Kidney (tissue), 14 donors: Measurements from ENCODE around the gene HERC4. TPM values are rescaled to one million over a fixed set of nuclear protein-coding genes. Genes with fewer than 3 reads are reported as not detected.

Experiments
- DNase-seq, 5 donors: peaks; one replicate each; pipeline ENCODE4 v3.0.0-alpha.2; 2013 to 2020
- FAIRE-seq: peaks from 2 replicates; lab custom pipeline; 2012; peaks lifted over from hg19 to GRCh38; lab: Jason Lieb, UNC
- H3K27ac ChIP-seq, 2 donors: one replicate each; pipeline ENCODE4 v1.7.0; 2013; ENCODE audit warnings: low read depth in 2 of 2, low read length in 2 of 2, inconsistent platforms in 1 of 2
- H3K27me3 ChIP-seq: one replicate; pipeline ENCODE4 v1.7.1; 2013; ENCODE audit warnings: low read length, inconsistent platforms; ENCODE audit not compliant: control insufficient read depth, insufficient read depth
- H3K36me3 ChIP-seq, 3 donors: one replicate each; pipeline versions ENCODE4 v1.7.0 to v1.7.1; 2013; ENCODE audit warnings: low read length in 3 of 3, control low read depth in 1 of 3, inconsistent platforms in 1 of 3; ENCODE audit not compliant: insufficient read depth in 3 of 3, control insufficient read depth in 2 of 3
- H3K4me1 ChIP-seq, 3 donors: one replicate each; pipeline versions ENCODE4 v1.7.0 to v1.7.1; 2013; ENCODE audit warnings: low read length in 3 of 3, inconsistent platforms in 1 of 3, low read depth in 1 of 3; ENCODE audit not compliant: control insufficient read depth in 2 of 3, insufficient read depth in 2 of 3
- H3K4me3 ChIP-seq, 3 donors: one replicate each; pipeline versions ENCODE4 v1.7.0 to v1.8.1; 2013; ENCODE audit warnings: low read length in 3 of 3, control low read depth in 1 of 3, inconsistent platforms in 1 of 3
- H3K9ac ChIP-seq, 3 donors: one replicate each; pipeline versions ENCODE4 v1.7.0 to v1.7.1; 2013; ENCODE audit warnings: low read length in 3 of 3, control low read depth in 1 of 3, inconsistent platforms in 1 of 3
- H3K9me3 ChIP-seq, 3 donors: one replicate each; pipeline versions ENCODE4 v1.7.0 to v1.7.1; 2013; ENCODE audit warnings: low read length in 3 of 3, control low read depth in 1 of 3, inconsistent platforms in 1 of 3; ENCODE audit not compliant: control insufficient read depth in 2 of 3, insufficient read depth in 1 of 3
- intact Hi-C: fragments of 100-400 bp; cut with DNase I; formaldehyde crosslinking; loops from one replicate; pipeline ENCODE4 v1.11.1; 2022
- polyA plus RNA-seq: library from polyadenylated mRNA; stranded (reverse); fragments of 350-450 nt; fragmentation: Illumina TruSeq; extraction: RNeasy Lipid Tissue Mini Kit (QIAGEN cat#74804); gene quantifications from one replicate; pipeline ENCODE4 v1.2.3, GENCODE V29; 2014; ENCODE audit warnings: low read depth, low replicate concordance; ENCODE audit not compliant: insufficient read depth
- total RNA-seq: library from RNA; stranded (reverse); fragmentation: NEBNext Ultra II Directional; extraction: Animal tissue kit (Norgen Biotek cat#: 25700); gene quantifications from one replicate; pipeline ENCODE4 v1.2.1, GENCODE V29; 2021
- TF ChIP-seq, protein P1 (sequence below): IDR thresholded peaks from 3 replicates; pipeline ENCODE4 v1.5.1; 2012; ENCODE audit warnings: mild to moderate bottlenecking, moderate library complexity, borderline replicate concordance; ENCODE audit not compliant: insufficient read depth; ENCODE audit errors: extremely low read depth
- donor health status: control.
- donor health status: control.
- donor health status: control.
- donor health status: control.
- donor health status: control.
- donor health status: DM: yes; HTN: yes; CAD: no.
- donor health status: Normal renal cell carcinoma (clear cell type).

The HERC4 gene
- total and polyA plus RNA-seq, 2 donors from 2014 or later: 13.3 to 47.1 TPM

DNA sequence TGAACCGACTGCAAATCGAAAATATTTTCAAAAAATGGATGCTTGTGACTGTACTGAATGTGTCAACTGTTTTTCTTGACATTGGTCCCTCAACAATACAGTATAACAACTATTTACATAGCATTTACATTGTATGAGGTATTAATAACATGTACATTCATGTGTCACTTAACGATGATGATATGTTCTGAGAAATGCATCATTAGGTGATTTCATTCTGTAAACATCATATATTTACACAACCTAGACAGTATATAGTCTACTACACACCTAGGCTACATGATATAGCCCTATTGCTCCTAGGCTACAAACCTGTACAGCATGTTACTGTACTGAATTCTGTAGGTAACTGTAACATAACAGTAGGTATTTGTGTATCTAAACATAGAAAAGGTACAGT, 150.9 kb downstream of the HERC4 start:
- H3K4me3 ChIP-seq: no peak overlapping the region
- TF ChIP-seq, protein P1, sequence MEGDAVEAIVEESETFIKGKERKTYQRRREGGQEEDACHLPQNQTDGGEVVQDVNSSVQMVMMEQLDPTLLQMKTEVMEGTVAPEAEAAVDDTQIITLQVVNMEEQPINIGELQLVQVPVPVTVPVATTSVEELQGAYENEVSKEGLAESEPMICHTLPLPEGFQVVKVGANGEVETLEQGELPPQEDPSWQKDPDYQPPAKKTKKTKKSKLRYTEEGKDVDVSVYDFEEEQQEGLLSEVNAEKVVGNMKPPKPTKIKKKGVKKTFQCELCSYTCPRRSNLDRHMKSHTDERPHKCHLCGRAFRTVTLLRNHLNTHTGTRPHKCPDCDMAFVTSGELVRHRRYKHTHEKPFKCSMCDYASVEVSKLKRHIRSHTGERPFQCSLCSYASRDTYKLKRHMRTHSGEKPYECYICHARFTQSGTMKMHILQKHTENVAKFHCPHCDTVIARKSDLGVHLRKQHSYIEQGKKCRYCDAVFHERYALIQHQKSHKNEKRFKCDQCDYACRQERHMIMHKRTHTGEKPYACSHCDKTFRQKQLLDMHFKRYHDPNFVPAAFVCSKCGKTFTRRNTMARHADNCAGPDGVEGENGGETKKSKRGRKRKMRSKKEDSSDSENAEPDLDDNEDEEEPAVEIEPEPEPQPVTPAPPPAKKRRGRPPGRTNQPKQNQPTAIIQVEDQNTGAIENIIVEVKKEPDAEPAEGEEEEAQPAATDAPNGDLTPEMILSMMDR: no peak
- H3K4me1 ChIP-seq: no peaks in the 10 kb centered on the region
- H3K9me3 ChIP-seq: no peaks in the 10 kb centered on the region
- H3K27ac ChIP-seq: no peak overlapping the region
- intact Hi-C loops: no loop called here
- no peaks in the 10 kb centered on the region for H3K27me3 ChIP-seq
- H3K36me3 ChIP-seq: peaks cover 5 to 12% (median 8%) of the 10 kb centered on the region in 3 donors
- H3K9ac ChIP-seq: no peak overlapping the region
- no peak for FAIRE-seq
- DNase-seq: no peak

DNA sequence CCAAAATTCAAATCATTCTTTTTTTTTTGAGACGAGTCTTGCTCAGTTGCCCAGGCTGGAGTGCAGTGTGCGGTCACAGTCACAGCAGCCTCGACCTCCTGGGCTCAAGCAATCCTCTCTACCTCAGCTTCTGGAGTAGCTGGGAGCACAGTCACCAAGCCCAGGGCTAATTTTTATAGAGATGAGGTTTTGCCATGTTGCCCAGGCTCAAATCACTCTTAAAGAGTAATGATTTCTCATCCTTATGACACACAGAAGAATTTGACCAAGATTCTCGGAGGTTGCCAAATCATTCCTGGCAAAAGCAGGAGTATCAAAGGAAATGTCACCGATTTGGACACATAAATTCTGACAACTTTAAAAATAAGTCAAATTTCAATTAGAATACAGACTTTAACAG, 151.5 kb downstream of the HERC4 start:
- no peak overlapping the region for H3K4me3 ChIP-seq
- peaks cover 5 to 12% (median 8%) of the 10 kb centered on the region in 3 donors for H3K36me3 ChIP-seq
- H3K9ac ChIP-seq: no peak overlapping the region
- intact Hi-C loops: no loop called here
- no peaks in the 10 kb centered on the region for H3K27me3 ChIP-seq
- no peaks in the 10 kb centered on the region for H3K9me3 ChIP-seq
- H3K4me1 ChIP-seq: no peaks in the 10 kb centered on the region
- TF ChIP-seq, protein P1: no peak
- FAIRE-seq: no peak
- no peak for DNase-seq
- no peak overlapping the region for H3K27ac ChIP-seq

DNA sequence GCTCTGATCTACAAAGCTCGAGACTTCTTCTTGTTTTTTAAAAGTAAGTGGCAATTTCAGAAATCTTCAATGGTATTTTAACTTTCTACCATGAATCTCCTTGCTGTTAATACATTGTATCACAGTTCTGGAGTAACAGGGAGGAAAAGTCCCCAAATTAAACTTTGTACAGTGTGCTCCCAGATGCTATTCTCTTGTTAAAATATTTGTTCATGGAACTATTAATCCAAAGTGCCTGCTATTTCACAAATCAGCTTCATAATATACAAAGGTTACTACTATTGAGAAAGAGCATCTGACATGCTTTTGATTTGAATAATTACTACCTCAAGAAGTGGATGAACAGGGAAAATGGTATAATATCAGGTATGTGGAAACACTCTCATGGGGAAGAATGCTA, 154.0 kb downstream of the HERC4 start:
- TF ChIP-seq, protein P1: no peak
- Histone ChIP-seq H3K9ac (no peak overlapping the region), H3K36me3 (peaks cover 8 to 17% (median 14%) of the 10 kb centered on the region in 3 donors), H3K27ac (no peak overlapping the region), H3K4me3 (no peak overlapping the region), H3K4me1 (no peaks in the 10 kb centered on the region), H3K9me3 (no peaks in the 10 kb centered on the region), H3K27me3 (no peaks in the 10 kb centered on the region)
- no peak for FAIRE-seq
- no peak for DNase-seq
- intact Hi-C loops: no loop called here

DNA sequence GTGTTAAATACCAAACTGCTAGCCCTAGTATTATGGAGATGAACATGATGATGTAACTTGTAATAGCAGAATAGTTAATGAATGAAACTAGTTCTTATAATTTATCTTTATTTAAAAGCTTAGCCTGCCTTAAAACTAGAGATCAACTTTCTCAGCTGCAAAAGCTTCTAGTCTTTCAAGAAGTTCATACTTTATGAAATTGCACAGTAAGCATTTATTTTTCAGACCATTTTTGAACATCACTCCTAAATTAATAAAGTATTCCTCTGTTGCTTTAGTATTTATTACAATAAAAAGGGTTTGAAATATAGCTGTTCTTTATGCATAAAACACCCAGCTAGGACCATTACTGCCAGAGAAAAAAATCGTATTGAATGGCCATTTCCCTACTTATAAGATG, 157.4 kb downstream of the HERC4 start:
- Histone ChIP-seq H3K27me3 (no peaks in the 10 kb centered on the region), H3K9me3 (no peaks in the 10 kb centered on the region), H3K4me1 (no peaks in the 10 kb centered on the region), H3K27ac (no peak overlapping the region), H3K9ac (no peak overlapping the region), H3K4me3 (no peak overlapping the region), H3K36me3 (peaks cover 3 to 16% (median 14%) of the 10 kb centered on the region in 3 donors)
- DNase-seq (no peak), FAIRE-seq (no peak)
- intact Hi-C loops: no loop called here
- TF ChIP-seq, protein P1: no peak
